NCI-H1105 treated with DMSO at 0.1 percent for 48 hours (cell line): ENCODE data around the gene AUTS2.

Experiments used
- DNase-seq: peaks from one replicate; lab custom pipeline; 2025; lab: John Stamatoyannopoulos, UW

Gene AUTS2

GRCh38 chr7:69893906-69894305 lies 295.6 kb downstream of the AUTS2 start:
- DNase-seq, result peak; percentile 33

GRCh38 chr7:69895446-69895845 lies 297.2 kb downstream of the AUTS2 start:
- DNase-seq, result no peak

- DNase-seq, result no peak
These were observed 297.8 kb downstream of the AUTS2 start for GRCh38 chr7:69896121-69896520.

- no peak for DNase-seq
These were observed 299.9 kb downstream of the AUTS2 start for GRCh38 chr7:69898189-69898588.

- no peak for DNase-seq
These were observed 305.1 kb downstream of the AUTS2 start for GRCh38 chr7:69903410-69903809.

- DNase-seq, result no peak
These were observed 308.2 kb downstream of the AUTS2 start for GRCh38 chr7:69906283-69906995.

GRCh38 chr7:69907720-69908119 lies 309.4 kb downstream of the AUTS2 start:
- DNase-seq, result no peak

- DNase-seq, result peak; percentile 87
These were observed 310.2 kb downstream of the AUTS2 start for GRCh38 chr7:69908454-69908853.

- no peak for DNase-seq
These were observed 311.9 kb downstream of the AUTS2 start for GRCh38 chr7:69910150-69910549.

GRCh38 chr7:69911337-69911736 lies 313.1 kb downstream of the AUTS2 start:
- no peak for DNase-seq

GRCh38 chr7:69912141-69912540 lies 313.9 kb downstream of the AUTS2 start:
- no peak for DNase-seq

GRCh38 chr7:69912846-69913245 lies 314.6 kb downstream of the AUTS2 start:
- DNase-seq, result no peak

GRCh38 chr7:69919426-69920111 lies 321.3 kb downstream of the AUTS2 start:
- no peak for DNase-seq

- no peak for DNase-seq
These were observed 322.5 kb downstream of the AUTS2 start for GRCh38 chr7:69920797-69921196.

- DNase-seq, result no peak
These were observed 323.9 kb downstream of the AUTS2 start for GRCh38 chr7:69922026-69922803.

GRCh38 chr7:69927461-69927860 lies 329.2 kb downstream of the AUTS2 start:
- DNase-seq, result no peak

GRCh38 chr7:69928621-69929020 lies 330.3 kb downstream of the AUTS2 start:
- DNase-seq, result no peak

- DNase-seq, result no peak
These were observed 331.3 kb downstream of the AUTS2 start for GRCh38 chr7:69929622-69930021.

GRCh38 chr7:69932034-69932628 lies 333.9 kb downstream of the AUTS2 start:
- peak; percentile 65 for DNase-seq

- peak; percentile 98 for DNase-seq
These were observed 336.0 kb downstream of the AUTS2 start for GRCh38 chr7:69934144-69934903.

- DNase-seq, result no peak
These were observed 336.8 kb downstream of the AUTS2 start for GRCh38 chr7:69935107-69935506.

GRCh38 chr7:69937097-69937496 lies 338.8 kb downstream of the AUTS2 start:
- DNase-seq, result no peak
